ENCODE measurements around the gene CEACAM6.

DNA sequence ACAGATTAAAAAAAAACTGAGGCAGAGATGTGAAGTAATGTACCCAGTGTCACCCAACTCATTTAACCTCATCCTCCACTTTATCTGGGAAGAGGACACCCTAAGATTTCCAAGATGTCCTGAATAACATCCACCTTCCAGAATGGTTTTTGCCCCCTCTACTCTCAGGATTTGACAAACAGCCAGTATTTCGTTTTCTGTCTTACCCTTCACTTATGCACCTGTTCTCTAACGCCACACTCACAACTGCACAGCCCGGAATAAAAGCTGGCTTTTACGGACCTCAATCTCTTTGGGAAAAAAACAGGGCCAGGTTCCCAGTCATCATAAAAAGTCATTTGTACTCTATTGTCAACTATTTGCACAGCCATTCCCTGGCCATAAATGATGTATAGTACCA is 21.2 kb upstream of the CEACAM6 start:
- no peak for TF ChIP-seq POLR2A (IDR thresholded peaks at IDR 0.05)
- TF ChIP-seq, protein P1, sequence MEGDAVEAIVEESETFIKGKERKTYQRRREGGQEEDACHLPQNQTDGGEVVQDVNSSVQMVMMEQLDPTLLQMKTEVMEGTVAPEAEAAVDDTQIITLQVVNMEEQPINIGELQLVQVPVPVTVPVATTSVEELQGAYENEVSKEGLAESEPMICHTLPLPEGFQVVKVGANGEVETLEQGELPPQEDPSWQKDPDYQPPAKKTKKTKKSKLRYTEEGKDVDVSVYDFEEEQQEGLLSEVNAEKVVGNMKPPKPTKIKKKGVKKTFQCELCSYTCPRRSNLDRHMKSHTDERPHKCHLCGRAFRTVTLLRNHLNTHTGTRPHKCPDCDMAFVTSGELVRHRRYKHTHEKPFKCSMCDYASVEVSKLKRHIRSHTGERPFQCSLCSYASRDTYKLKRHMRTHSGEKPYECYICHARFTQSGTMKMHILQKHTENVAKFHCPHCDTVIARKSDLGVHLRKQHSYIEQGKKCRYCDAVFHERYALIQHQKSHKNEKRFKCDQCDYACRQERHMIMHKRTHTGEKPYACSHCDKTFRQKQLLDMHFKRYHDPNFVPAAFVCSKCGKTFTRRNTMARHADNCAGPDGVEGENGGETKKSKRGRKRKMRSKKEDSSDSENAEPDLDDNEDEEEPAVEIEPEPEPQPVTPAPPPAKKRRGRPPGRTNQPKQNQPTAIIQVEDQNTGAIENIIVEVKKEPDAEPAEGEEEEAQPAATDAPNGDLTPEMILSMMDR (IDR thresholded peaks at IDR 0.05 in 4 of 5, conservative IDR thresholded peaks at IDR 0.05 in 1 of 5), result no peak
